Transverse colon (tissue), 4 donors: ENCODE measurements around the gene WDR62.

Experiments used
- CTCF ChIP-seq, 5 experiments: fragments of 200-600 bp in 3 of 5; fragments of 450-650 bp in 2 of 5; sonication (generic) in 3 of 5; IDR thresholded peaks; 1 replicate in 2 of 5; 2 replicates in 3 of 5; pipeline ENCODE4 v1.5.1; 2016 to 2017; ENCODE audit warnings: antibody characterized with exemption in 5 of 5, inconsistent platforms in 3 of 5, mild to moderate bottlenecking in 2 of 5, moderate library complexity in 1 of 5
- POLR2A ChIP-seq: fragments of 450-650 bp; IDR thresholded peaks from one replicate; pipeline ENCODE4 v1.6.1; 2016; ENCODE audit warnings: antibody characterized with exemption, mild to moderate bottlenecking, moderate library complexity
- POLR2AphosphoS5 ChIP-seq, 3 donors: sonication (generic); formaldehyde crosslinking; IDR thresholded peaks; one replicate each; pipeline ENCODE4 v1.6.1; 2016; ENCODE audit warnings: antibody characterized with exemption in 3 of 3

GRCh38 chr19:36121486-36122124 is 66.9 kb downstream of the WDR62 start:
- no peak for TF ChIP-seq CTCF (IDR thresholded peaks at IDR 0.05)
- TF ChIP-seq POLR2A: no peak
- TF ChIP-seq POLR2AphosphoS5 (IDR thresholded peaks at IDR 0.05): no peak
